ENCODE results near the gene ASTE1.

- TF ChIP-seq CTCF (IDR thresholded peaks at IDR 0.05) (no peak), POLR2A (IDR thresholded peaks at IDR 0.05) (no peak), POLR2AphosphoS5 (IDR thresholded peaks at IDR 0.05) (no peak), EP300 (IDR thresholded peaks at IDR 0.05) (no peak)
Observed at GRCh38 chr3:131009698-131010097, 16.9 kb downstream of the ASTE1 start.

All from sigmoid colon (tissue), 4 donors.